ENCODE measurements around the gene ZCCHC3. TPM values are rescaled to one million over a fixed set of nuclear protein-coding genes. Genes with fewer than 3 reads are reported as not detected.

The ZCCHC3 gene
- total RNA-seq, 1 experiment from 2014 or later = 43.6 TPM

DNA sequence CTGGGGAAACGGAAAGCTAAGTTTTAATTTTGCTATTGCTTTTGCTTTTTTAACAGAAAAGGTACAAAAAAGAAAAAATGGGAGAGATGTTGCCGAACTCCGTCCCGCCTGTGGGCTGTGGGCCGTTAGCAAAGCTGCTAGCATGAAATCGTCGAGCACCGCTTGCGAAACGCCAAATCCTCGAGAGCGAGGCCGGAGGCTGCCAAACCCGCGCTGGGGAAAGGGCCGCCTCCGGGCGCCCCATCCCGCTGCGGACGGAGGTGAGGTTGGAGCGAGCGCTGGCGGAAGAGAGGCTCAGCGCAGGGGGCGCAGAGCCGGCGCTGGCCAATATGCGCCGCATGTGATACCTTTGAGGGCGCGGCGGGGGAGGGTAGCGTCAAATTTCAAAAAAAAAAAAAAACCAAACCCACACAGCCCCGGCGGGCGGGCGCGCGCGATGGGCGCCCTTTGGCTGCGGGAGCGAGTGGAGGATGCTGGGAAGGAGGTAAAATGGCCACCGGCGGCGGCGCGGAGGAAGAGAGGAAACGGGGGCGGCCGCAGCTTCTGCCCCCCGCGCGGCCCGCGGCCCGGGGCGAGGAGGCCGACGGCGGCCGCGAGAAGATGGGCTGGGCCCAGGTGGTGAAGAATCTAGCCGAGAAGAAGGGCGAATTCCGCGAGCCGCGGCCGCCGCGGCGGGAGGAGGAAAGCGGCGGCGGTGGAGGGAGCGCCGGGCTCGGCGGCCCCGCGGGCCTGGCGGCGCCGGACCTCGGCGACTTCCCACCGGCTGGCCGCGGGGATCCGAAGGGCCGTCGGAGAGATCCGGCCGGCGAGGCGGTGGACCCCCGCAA, at the start of gene ZCCHC3 (continued):
- TF ChIP-seq, protein P1, sequence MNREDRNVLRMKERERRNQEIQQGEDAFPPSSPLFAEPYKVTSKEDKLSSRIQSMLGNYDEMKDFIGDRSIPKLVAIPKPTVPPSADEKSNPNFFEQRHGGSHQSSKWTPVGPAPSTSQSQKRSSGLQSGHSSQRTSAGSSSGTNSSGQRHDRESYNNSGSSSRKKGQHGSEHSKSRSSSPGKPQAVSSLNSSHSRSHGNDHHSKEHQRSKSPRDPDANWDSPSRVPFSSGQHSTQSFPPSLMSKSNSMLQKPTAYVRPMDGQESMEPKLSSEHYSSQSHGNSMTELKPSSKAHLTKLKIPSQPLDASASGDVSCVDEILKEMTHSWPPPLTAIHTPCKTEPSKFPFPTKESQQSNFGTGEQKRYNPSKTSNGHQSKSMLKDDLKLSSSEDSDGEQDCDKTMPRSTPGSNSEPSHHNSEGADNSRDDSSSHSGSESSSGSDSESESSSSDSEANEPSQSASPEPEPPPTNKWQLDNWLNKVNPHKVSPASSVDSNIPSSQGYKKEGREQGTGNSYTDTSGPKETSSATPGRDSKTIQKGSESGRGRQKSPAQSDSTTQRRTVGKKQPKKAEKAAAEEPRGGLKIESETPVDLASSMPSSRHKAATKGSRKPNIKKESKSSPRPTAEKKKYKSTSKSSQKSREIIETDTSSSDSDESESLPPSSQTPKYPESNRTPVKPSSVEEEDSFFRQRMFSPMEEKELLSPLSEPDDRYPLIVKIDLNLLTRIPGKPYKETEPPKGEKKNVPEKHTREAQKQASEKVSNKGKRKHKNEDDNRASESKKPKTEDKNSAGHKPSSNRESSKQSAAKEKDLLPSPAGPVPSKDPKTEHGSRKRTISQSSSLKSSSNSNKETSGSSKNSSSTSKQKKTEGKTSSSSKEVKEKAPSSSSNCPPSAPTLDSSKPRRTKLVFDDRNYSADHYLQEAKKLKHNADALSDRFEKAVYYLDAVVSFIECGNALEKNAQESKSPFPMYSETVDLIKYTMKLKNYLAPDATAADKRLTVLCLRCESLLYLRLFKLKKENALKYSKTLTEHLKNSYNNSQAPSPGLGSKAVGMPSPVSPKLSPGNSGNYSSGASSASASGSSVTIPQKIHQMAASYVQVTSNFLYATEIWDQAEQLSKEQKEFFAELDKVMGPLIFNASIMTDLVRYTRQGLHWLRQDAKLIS (CRISPR knock-in tag; IDR thresholded peaks at IDR 0.05; ENCODE audit: borderline replicate concordance) = no peak
- TF ChIP-seq TEAD4 (CRISPR knock-in tag; IDR thresholded peaks at IDR 0.05) (no peak), MYBL2 (CRISPR knock-in tag; IDR thresholded peaks at IDR 0.05) (peak; percentile 84; the same call in 1 of the 2 replicates), NFATC4 (CRISPR knock-in tag; IDR thresholded peaks at IDR 0.05) (no peak), EMX1 (CRISPR knock-in tag; IDR thresholded peaks at IDR 0.05) (no peak), OVOL2 (CRISPR knock-in tag; IDR thresholded peaks at IDR 0.05; ENCODE audit: borderline replicate concordance) (no peak), RORB (CRISPR knock-in tag; IDR thresholded peaks at IDR 0.05) (no peak), TCF7 (CRISPR knock-in tag; IDR thresholded peaks at IDR 0.05; ENCODE audit: low read depth) (no peak), GABPB1 (CRISPR knock-in tag; IDR thresholded peaks at IDR 0.05) (peak; percentile 90), ZNF396 (CRISPR knock-in tag; IDR thresholded peaks at IDR 0.05; ENCODE audit: borderline replicate concordance) (no peak), NR3C1 (CRISPR knock-in tag; conservative IDR thresholded peaks at IDR 0.05; ENCODE audit: low read depth) (no peak), ZNF423 (CRISPR knock-in tag; IDR thresholded peaks at IDR 0.05) (peak; percentile 78), ETV6 (CRISPR knock-in tag; IDR thresholded peaks at IDR 0.05) (peak; percentile 96), NR2C2 (CRISPR knock-in tag; IDR thresholded peaks at IDR 0.05) (no peak), FOXJ3 (CRISPR knock-in tag; IDR thresholded peaks at IDR 0.05; ENCODE audit: borderline replicate concordance) (no peak), RELA (CRISPR knock-in tag; IDR thresholded peaks at IDR 0.05; ENCODE audit: borderline replicate concordance) (peak; percentile 58; the same call in 1 of the 2 replicates), NFYB (CRISPR knock-in tag; conservative IDR thresholded peaks at IDR 0.05; ENCODE audit: low read depth) (no peak), HMGA2 (CRISPR knock-in tag; IDR thresholded peaks at IDR 0.05) (no peak), ZBTB21 (CRISPR knock-in tag; IDR thresholded peaks at IDR 0.05; ENCODE audit: borderline replicate concordance) (no peak)
- TF ChIP-seq, protein P2, sequence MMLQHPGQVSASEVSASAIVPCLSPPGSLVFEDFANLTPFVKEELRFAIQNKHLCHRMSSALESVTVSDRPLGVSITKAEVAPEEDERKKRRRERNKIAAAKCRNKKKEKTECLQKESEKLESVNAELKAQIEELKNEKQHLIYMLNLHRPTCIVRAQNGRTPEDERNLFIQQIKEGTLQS (CRISPR knock-in tag; conservative IDR thresholded peaks at IDR 0.05) = no peak
- TF ChIP-seq, protein P3, sequence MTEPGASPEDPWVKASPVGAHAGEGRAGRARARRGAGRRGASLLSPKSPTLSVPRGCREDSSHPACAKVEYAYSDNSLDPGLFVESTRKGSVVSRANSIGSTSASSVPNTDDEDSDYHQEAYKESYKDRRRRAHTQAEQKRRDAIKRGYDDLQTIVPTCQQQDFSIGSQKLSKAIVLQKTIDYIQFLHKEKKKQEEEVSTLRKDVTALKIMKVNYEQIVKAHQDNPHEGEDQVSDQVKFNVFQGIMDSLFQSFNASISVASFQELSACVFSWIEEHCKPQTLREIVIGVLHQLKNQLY (CRISPR knock-in tag; IDR thresholded peaks at IDR 0.05) = no peak
- TF ChIP-seq, protein P4, sequence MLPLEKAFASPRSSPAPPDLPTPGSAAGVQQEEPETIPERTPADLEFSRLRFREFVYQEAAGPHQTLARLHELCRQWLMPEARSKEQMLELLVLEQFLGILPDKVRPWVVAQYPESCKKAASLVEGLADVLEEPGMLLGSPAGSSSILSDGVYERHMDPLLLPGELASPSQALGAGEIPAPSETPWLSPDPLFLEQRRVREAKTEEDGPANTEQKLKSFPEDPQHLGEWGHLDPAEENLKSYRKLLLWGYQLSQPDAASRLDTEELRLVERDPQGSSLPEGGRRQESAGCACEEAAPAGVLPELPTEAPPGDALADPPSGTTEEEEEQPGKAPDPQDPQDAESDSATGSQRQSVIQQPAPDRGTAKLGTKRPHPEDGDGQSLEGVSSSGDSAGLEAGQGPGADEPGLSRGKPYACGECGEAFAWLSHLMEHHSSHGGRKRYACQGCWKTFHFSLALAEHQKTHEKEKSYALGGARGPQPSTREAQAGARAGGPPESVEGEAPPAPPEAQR (CRISPR knock-in tag; IDR thresholded peaks at IDR 0.05) = no peak
- TF ChIP-seq, protein P5, sequence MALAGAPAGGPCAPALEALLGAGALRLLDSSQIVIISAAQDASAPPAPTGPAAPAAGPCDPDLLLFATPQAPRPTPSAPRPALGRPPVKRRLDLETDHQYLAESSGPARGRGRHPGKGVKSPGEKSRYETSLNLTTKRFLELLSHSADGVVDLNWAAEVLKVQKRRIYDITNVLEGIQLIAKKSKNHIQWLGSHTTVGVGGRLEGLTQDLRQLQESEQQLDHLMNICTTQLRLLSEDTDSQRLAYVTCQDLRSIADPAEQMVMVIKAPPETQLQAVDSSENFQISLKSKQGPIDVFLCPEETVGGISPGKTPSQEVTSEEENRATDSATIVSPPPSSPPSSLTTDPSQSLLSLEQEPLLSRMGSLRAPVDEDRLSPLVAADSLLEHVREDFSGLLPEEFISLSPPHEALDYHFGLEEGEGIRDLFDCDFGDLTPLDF (CRISPR knock-in tag; IDR thresholded peaks at IDR 0.05) = peak; percentile 65; the same call in 1 of the 2 replicates
- TF ChIP-seq, protein P6, sequence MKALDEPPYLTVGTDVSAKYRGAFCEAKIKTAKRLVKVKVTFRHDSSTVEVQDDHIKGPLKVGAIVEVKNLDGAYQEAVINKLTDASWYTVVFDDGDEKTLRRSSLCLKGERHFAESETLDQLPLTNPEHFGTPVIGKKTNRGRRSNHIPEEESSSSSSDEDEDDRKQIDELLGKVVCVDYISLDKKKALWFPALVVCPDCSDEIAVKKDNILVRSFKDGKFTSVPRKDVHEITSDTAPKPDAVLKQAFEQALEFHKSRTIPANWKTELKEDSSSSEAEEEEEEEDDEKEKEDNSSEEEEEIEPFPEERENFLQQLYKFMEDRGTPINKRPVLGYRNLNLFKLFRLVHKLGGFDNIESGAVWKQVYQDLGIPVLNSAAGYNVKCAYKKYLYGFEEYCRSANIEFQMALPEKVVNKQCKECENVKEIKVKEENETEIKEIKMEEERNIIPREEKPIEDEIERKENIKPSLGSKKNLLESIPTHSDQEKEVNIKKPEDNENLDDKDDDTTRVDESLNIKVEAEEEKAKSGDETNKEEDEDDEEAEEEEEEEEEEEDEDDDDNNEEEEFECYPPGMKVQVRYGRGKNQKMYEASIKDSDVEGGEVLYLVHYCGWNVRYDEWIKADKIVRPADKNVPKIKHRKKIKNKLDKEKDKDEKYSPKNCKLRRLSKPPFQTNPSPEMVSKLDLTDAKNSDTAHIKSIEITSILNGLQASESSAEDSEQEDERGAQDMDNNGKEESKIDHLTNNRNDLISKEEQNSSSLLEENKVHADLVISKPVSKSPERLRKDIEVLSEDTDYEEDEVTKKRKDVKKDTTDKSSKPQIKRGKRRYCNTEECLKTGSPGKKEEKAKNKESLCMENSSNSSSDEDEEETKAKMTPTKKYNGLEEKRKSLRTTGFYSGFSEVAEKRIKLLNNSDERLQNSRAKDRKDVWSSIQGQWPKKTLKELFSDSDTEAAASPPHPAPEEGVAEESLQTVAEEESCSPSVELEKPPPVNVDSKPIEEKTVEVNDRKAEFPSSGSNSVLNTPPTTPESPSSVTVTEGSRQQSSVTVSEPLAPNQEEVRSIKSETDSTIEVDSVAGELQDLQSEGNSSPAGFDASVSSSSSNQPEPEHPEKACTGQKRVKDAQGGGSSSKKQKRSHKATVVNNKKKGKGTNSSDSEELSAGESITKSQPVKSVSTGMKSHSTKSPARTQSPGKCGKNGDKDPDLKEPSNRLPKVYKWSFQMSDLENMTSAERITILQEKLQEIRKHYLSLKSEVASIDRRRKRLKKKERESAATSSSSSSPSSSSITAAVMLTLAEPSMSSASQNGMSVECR (CRISPR knock-in tag; IDR thresholded peaks at IDR 0.05; ENCODE audit: borderline replicate concordance) = peak; percentile 86; the same call in 1 of the 2 replicates
- TF ChIP-seq, protein P7, sequence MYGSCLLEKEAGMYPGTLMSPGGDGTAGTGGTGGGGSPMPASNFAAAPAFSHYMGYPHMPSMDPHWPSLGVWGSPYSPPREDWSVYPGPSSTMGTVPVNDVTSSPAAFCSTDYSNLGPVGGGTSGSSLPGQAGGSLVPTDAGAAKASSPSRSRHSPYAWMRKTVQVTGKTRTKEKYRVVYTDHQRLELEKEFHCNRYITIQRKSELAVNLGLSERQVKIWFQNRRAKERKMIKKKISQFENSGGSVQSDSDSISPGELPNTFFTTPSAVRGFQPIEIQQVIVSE (CRISPR knock-in tag; IDR thresholded peaks at IDR 0.05; ENCODE audit: borderline replicate concordance) = no peak

All from WTC11 (cell line).